HG02870 (cell line): ENCODE data around the gene KPTN.
"Not testable (repeated sequence)": the region's sequence is repeated elsewhere in the genome, so short reads cannot be mapped to it uniquely, and the experiment has no call there.

Experiments used
- ATAC-seq: cut with Tn5 transposase; IDR thresholded peaks from one replicate; pipeline ENCODE4 v1.9.1; 2021; ENCODE audit warnings: mild to moderate bottlenecking, moderate library complexity; ENCODE audit not compliant: unreplicated experiment

Gene KPTN

DNA sequence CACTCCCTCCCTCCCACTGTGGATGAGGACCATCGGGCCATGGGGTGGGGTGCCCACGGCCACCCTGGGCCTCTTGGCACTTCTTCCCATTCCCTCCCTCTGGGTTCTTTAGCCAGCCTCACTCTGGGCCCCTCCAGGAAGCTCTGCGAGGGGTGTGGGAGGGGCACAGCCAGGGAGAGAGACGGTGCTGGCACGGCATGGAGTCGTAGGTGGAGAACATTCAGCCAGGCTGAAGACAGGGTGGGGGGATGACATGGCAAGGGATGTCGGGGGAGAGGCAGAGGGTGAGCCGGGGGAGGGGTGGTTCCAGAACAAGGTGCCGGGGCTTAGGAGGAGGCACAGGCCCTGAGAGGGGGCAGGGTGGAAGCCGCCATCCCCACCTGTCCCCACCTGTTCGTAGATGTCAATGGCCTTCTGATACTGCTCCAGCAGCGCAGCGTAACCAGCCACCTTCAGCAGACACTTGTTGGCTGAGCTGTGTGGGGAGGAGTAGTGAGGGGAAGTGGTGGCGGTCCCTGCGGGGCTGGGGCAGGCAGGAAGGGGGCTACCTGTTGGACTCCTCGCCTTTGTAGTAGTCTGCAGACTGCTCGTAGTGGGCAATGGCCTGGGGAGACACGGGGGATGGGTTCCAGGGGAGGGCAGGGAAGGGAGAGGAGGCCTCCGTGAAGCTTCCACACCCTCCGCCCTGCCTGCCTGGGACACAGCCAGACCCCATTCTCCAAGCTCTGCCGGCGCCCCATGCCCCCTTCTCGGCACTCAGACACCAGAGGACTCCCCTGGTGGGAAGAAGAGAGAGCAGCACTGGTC is 8.8 kb upstream of the KPTN start:
- ATAC-seq: no peak

DNA sequence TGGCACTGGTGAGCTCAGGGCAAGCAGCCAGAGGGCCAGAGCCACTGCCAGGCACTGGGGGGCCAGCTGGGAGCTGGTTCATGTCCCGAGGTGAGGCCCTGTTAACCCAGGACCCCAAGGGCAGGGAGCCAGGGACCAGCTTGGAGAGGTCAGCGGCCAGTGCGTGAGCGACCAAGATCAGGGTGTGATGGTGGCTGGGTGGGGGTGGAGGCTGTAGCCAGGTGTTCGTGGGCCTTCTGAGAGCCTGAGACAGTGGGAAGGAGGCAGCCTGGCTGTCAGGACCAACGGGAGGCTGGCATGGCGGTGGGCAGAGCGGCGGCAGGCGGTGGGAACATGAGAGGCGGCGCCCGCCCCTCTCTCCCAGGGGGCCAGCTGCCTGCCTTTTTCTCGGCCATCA is 8.1 kb upstream of the KPTN start:
- no peak for ATAC-seq

DNA sequence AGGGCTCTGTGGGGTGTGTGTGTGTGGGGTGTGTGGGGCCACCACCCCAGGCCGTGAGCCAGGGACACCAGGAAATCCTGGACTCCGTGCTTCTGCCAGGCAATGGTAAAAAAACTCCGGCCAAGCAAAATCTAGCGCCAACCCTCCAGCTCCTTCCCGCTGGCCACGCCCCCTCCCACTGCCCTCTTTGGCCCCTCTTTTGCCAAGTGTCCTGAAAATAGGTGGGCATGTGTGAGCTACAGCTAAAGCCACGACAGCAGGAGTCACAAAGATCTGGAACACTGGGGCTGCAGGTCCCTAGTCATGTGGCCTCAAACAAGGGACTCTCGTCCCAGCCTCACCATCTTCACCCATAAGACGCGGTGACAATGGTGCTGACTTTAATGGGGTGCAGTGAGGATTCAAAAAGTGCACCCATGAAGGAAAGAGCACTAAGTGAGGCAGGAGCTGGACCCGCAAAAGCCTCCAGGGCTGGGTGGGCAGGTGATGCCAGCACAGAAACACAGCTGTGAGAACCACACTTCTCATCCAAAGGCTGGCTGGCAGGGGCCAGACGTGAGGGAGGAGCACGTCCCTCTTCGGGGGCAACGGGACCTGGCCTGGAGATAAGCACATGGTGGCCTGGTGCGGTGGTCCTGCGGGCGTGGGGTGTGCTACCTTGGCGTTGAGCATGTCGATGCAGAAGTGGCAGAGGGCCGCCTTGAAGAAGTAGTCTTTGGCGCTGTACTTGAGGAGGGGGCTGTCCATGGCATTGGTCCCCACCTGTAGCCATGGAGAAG is 7.5 kb upstream of the KPTN start:
- ATAC-seq: no peak

DNA sequence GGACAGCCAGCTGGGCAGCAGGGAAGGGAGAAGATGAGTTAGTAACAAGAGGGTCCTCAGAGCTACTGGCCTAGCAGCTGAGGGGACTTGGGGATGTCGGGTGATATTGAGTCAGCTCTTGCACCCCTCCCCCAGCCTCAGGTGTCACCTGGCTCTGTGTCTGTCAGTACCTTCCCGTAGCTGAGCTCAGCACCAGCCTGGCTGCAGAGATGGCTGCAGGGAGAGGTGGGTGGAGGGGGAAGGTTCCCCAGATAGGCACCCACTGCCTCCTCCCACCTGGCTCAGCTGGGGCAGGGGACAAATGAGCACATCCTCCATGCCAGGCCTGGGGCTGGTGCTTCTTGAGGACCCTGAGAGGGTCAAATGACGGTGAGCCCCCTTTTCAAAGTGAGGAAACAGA is 6.8 kb upstream of the KPTN start:
- ATAC-seq: no peak

DNA sequence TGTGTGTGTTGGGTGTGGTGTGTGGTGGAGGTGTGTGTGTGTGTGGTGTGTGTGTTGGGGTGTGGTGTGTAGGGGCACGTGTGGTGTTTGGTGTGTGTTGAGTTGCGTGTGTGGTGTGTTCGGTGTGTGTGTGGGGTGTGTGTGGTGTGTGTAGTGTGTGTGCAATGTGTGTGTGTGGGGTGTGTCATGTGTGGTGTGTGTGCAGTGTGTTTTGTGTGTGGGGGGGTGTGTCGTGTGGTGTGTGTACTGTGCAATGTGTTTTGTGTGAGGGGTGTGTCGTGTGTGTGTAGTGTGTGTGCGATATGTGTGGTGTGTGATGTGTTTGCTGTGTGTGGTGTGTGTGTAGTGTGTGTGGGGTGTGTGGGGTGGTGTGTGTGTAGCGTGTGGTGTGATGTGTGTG is 6.0 kb upstream of the KPTN start:
- ATAC-seq: no peak

DNA sequence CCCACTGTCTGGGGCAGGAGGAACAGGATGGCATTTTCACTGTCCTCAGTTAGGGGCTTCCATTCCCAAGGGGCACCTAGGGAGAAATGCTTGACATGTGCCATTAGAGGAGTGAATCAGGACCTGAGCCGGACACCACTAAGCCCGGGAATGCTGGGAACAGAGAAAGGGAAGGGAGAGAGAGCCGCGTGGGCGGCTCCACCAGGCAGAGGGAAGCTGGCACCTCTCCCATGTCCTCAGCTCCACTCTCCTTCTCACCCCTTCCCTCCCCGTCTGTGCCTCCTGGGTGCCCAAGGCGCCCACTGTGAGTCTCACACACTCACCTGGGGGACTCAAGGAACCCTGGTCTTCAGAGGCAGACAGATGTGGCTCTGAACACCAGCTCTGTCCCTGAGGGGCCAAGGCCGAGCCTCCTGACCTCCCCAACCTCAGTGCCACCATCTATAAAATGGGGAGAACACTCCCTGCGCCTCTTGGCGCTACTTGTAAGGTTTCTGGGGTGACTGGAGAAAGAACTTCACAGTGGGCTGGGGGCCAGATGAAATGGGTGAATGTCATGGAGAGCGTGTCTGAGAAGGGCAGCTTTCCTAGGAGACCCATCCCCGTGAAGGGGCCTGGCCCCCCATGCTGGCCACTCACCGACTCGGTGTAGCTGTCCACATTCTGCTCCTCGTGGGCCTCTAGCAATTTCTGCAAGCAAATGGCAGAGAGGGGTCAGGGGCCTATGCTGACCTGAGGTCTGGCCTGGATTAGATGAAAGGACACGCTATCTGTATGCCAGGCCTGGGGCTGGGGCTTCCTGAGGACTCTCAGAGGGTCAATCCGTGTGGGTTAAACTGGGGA is 5.3 kb upstream of the KPTN start:
- no peak for ATAC-seq

DNA sequence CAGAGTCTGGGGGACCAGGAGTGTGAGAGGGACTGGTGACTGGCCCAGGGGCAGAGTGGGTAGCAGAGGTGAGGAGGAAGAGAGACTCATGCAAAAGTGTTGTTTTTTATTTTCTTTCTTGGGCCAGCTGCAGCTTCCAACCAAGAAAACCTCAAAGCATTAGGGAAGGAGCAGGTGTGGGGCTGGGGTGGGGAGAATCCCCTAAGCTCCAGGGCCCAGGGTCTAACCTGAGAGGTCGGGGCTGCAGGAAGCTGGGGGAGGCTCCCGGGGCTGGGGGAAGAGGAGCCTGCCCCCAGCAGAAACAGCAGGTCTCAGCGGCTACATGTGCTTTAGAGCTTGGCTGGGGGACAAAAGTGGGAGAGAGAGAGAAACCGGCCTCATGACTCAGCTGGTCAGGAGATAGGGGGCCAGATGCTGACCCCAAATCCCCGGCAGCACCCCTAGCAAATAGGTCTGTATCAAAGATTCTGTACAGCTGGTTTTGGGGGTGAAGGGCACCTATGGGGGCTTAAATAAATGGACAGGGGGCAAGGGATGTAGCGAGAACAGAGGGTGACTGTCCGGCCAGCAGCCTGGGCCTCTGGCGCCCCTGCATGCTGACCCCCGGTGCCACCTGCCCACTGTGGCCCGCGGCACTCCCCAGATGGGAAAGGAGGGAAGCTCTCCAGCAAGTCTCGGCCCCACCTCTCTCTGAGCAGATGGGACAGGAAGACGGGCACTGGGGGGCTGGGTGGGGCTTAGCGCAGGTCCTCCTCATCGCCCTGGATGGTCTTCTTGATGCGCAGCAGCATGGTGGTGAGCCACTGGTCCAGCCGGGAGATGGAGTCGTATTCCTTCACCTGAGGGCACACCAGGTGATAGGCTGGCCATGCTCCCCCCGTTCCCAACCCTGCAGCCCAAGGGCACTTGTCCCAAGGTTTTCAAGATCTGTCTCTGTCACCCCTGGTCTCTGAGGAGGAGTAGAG is 3.8 kb upstream of the KPTN start:
- ATAC-seq: no peak

DNA sequence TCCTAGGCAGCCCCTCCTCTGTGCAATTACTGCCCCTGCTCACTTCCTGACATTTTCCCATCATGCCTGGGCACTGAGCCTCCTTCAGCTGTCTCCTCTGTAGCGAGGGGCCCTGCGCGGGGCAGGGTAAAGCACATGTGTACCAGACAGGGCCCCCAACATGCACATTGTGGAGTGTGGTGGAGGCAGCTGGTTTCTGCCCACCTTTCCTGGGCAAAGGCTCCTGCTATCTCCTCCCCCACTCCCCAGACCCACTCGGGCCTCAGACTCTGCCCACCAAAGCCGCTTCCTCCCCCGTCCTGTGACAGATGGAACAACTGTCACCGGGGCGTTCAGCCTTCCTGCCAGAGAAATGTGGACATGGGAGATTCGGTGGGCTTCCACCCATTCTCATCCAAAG is 2.9 kb upstream of the KPTN start:
- ATAC-seq: no peak

DNA sequence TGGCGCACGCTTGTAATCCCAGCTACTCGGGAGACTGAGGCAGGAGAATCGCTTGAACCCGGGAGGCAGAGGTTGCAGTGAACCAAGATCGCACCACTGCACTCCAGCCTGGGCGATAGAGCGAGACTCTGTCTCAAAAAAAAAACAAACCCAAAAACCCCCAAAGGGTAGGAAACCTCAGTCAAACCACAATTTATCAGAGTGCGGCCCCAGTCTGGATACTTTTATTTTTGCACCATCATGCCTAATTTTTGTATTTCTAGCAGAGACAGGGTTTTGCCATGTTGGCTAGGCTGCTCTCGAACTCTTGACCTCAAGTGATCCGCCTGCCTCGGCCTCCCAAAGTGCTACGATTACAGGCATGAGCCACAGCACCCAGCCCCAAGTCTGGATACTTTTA is 2.2 kb upstream of the KPTN start:
- not testable (repeated sequence) for ATAC-seq

DNA sequence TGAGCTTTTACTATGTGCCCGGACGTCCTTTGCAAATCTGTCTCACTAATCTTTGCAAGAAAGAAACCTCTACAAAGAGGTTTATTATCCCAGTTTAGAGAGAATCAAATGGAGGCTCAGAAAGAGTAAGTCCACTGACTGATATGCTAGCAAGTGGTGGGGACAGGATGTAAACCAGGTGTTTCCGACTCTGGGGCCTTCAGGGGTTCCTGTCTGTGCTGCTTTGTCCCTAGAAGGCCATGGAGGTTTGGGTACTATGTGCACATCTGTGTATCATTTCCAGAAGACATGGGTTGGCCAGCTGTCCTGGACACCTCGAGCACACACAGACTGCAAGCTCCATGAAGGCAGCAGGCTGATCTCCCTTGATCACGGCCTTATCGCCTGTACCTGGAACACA is 1.2 kb upstream of the KPTN start:
- no peak for ATAC-seq

DNA sequence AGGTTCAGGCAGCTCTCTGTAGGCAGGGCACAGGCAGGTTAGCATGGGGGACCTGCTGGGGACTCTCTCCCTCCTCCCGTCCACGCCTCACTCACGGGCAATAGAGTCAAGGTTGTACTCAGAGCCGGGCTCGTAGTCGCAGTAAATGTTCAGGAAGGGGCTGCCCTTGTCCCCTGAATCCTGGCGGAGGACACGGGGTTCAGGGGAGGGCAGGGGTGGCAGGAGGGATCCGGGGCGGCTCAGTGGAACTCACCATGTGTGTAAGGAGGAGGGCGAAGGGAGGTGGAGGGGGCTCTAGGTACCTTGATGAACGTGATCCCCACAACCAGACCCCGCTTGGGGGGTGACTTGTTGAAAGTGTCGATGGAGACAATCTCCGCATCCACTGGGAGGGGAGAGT is 819 bp downstream of the KPTN start:
- ATAC-seq: no peak

DNA sequence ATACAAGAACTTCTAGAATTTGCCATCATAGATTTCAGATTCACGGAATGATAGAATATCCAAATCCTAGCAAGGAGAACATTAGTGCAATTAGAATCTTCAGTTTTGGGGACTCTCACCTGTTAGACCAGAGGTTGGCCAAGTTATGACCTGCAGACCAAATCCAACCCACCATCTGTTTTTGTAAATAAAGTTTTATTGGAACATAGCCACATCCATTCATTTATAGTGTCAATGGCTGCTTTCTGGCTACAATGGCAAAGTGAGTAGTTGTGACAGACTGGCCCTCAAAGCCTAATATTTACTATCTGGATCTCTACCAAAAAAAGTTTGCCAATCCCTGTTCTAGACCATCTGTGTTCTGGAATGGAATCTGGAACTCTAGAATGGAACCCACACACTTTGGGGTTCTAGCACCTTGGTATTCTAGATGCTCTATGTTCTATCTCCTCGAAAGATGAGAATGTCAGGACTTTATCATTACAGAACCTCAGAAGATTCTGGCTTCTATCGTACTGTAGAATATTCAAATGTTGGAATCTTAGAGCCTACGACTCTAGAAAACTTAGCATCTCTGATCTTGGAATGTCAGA is 2.5 kb downstream of the KPTN start:
- ATAC-seq: no peak

DNA sequence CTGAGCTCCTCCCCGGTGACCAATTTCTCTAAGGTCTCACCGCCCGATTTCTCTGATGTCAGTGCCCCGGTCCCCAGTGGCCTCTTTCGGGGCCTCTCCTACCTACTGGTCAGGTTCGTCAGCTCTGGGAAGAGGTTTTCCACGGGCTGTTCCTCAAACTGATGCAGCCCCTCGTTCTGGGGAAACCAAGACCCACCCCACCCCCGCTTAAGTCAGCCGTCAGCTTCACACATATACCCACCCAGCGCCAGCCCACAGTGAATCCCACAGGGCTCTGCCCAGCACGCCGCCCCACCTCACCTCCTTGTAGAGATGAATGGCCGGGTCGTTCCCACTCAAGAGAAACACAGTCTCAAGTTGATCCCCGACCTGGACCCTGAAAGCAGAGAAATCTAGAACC is 3.4 kb downstream of the KPTN start:
- ATAC-seq: no peak

DNA sequence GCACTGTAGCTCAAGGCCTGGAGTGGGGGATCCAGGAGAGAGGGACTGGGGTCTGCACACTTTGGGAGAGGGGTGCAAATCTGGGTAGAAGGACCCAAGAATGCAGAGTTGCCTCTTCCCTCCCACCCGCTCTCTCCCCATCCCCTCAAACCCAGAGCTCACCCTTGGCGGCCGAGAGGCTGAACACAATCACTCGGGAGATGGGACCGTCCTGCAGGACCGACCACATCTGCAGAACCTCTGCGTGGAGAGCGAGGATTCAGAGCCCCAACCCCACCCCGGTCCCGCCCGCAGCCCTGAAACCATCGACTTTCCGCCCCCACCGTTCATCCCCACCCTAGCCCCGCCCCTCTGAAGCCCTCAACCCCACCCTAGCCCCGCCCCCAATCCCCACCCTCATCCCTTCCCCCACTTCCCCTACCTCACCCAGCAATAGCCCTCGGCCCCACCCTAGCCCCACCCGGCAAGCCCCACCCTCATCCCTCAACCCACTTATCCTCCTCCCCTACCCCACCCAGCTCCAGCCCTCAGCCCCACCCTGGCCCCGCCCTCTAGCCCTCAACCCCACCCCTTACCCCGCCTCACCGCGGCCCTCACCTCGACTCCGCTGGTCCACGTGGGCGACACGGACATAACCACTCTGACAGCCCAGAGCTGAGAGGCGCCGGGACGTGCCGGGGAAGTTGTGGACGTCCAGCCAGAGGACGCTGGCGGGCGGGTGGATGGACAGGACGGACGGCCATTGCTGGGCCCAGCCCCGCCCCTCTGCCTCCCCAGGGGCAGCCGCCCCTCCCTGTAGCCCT is 4.1 kb downstream of the KPTN start:
- ATAC-seq: no peak

DNA sequence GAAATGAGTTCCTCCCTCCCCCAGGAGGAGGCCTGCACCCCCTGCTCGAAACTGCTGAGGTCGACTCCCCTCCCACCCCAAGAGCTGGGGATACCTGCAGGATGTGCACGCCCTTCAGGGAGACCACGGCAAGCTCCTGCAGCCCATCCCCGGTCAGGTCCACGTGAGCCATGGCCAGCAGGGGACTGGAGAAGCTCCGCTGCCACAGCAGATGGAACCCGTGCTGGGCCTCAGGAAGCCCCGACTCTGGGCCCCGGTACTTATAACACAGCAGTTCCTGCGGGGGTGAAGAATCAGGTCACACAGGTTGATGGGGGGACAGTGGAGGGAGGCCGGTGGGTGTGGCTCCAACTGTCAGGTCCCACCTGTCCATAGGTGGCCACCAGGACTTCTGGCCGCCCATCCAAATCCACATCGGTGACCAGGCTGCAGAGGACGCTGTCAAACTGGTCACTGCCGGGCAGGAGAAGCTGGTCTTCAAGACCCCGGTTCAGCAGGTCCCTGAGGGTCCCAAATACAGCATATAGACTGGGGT is 7.5 kb downstream of the KPTN start:
- no peak for ATAC-seq

DNA sequence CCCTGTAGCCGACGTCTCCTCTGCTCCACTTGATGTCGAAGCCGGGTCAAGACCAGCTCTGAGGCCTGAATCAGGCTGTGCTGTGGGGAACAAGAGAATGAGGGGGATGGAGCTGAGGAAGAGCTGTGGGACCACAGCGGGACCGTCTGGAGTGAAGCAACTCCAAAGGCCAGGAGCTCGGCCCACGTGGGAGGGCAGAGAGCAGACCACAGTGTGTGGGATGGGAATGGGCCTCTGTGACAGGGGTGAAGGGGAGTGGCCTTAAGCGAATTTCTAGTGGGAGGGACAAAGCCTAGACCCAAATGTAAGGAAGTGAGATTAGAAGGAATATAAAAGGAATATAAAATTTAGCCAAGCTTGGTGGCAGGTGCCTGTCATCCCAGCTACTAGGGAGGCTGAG is 8.6 kb downstream of the KPTN start:
- no peak for ATAC-seq

DNA sequence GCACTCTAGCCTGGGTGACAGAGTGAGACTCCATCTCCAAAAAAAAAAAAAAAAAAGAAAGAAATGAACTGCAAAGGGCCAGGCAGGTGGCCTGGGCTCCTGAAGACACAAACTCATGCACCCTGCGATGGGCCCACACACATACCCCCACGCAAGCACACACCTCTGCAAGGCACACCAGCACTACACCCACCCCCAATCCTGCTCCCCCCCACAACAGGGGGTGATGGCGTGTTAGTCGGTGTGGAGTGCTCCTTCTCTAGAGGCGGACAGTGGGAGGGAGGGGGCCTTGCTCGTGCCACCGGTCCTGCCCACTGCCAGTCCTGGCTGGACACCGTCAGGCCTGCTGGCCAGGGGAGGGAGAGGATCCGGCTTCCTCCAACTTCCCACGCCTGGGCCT is 10.7 kb downstream of the KPTN start:
- no peak for ATAC-seq

DNA sequence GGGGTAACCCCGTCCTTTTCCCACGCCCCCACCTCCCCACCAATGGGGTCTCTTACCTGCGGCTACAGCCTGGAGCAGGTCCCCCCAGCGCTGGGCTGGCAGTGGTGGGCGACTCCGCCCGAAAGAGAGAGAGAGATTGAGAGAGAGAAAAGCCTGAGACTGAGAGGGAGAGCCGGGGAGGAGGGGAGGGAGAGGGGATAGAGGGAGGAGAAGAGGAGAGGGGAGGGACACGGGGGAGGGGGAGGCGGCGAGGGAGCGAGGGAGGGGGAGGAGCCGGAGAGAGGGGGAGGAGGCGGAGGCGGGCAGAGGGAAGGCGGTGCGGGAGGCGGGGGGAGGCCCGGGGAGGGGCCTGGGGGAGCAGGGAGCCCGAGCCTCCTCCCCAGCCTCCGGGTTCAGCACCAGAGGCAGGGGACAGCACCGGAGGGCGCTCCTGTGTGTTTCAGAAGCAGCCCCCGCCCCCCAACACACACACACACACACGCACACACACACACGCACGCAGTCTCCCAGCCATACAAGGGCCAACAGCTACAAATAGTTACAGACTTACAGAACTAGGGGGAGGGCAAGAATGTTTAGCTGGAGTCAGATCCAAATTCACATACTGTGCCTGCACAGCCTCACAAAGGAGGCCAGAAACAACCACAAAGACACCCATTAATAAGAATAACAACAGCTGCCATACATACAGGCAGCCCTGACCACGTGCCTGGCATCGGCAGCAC is 12.1 kb downstream of the KPTN start, which contains the start of gene SLC8A2:
Gene SLC8A2 (minus strand): TSS at position 161 of the 725 bp plus-strand sequence. CDS start 5,490 bp downstream, outside the sequence.
- no peak for ATAC-seq
